Heart left ventricle (tissue), 13 donors: ENCODE results near the gene FOXP4.

Experiments used
- POLR2A ChIP-seq, 2 donors: fragments of 450-650 bp; IDR thresholded peaks; one replicate each; pipeline ENCODE4 v1.6.1; 2017; ENCODE audit warnings: antibody characterized with exemption in 2 of 2, mild to moderate bottlenecking in 2 of 2, moderate library complexity in 2 of 2
- TF ChIP-seq, protein P1 (sequence below), 12 donors: fragments of 200-600 bp; sonication (generic) in 4 of 12; IDR thresholded peaks; one replicate each; pipeline versions ENCODE4 v1.5.0 to v1.8.0; 2018 to 2022; ENCODE audit warnings: antibody characterized with exemption in 12 of 12, mild to moderate bottlenecking in 5 of 12
- donor health status: ischemic (EF 13 %, LVEDD 7.1; RV severe dilation, severe dysfunction).
- donor health status: DM: no; HTN: yes; CAD: no.
- donor health status: DM: no; HTN: no; CAD: no.
- donor health status: ischemic (EF 25% LVEDD 6.9; RV normal size, moderate dysfunction).
- donor health status: ischemic (EF 25% LVEDD 5.7; RV mildly dilated, moderate dysfunction).
- donor health status: ischemic (EF 35%, LVEDD 5.7; RV mildly dilated, moderate dysfunction).
- donor health status: nonischemic (EF 11% LVEDD 7.7; RV severe dilation, severe dysfunction).
- donor health status: DM: yes; HTN: yes; CAD: no.
- donor health status: PGD.
- donor health status: ischemic (EF 29% LVEDD 5.4; RV normal size, mild dysfunction).
- donor health status: nonischemic (EF 23%, LVEDD 6.1; RV moderate dilation, normal function).

DNA sequence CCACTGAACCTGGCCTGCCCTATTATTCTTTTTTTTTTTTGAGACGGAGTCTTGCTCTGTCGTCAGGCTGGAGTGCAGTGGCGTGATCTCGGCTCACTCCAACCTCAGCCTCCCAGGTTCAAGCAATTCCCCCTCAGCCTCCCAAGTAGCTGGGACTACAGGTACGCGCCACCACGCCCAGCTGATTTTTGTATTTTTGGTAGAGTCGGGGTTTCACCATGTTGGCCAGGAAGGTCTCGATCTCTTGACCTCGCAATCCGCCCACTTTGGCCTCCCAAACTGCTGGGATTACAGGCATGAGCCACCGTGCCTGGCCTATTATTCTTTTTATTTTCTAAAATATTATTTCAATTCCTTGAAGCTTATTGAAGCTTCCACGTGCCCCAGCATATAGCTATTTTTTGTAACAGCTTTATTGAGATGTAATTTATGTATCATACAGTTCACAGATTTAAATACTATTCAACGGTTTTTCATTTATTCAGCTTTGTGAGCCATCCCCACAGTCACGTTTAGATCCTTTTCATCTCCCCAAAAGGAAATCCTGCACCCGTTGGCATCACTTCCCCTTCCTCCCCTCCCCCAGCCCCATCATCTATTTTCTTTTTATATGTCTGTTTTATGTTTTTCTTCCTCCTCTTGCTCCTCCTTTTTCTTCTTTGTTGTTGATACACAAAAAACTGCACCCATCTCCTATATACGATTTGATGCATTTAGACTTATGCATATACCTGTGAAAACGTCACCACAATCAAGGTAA lies 78.6 kb downstream of the FOXP4 start:
- no peak for TF ChIP-seq POLR2A (IDR thresholded peaks at IDR 0.05)
- TF ChIP-seq, protein P1, sequence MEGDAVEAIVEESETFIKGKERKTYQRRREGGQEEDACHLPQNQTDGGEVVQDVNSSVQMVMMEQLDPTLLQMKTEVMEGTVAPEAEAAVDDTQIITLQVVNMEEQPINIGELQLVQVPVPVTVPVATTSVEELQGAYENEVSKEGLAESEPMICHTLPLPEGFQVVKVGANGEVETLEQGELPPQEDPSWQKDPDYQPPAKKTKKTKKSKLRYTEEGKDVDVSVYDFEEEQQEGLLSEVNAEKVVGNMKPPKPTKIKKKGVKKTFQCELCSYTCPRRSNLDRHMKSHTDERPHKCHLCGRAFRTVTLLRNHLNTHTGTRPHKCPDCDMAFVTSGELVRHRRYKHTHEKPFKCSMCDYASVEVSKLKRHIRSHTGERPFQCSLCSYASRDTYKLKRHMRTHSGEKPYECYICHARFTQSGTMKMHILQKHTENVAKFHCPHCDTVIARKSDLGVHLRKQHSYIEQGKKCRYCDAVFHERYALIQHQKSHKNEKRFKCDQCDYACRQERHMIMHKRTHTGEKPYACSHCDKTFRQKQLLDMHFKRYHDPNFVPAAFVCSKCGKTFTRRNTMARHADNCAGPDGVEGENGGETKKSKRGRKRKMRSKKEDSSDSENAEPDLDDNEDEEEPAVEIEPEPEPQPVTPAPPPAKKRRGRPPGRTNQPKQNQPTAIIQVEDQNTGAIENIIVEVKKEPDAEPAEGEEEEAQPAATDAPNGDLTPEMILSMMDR (IDR thresholded peaks at IDR 0.05): no peak
